ENCODE measurements around the gene PNO1. TPM values are rescaled to one million over a fixed set of nuclear protein-coding genes. Genes with fewer than 3 reads are reported as not detected.
"Not testable (repeated sequence)": the region's sequence is repeated elsewhere in the genome, so short reads cannot be mapped to it uniquely, and the experiment has no call there.

The PNO1 gene
- total and polyA plus RNA-seq, 9 of the 15 experiments (the other 6 are each of a cell fraction or from before 2014, with no cell fraction given), result 11.8 to 81.7 (median 41.1) TPM

DNA sequence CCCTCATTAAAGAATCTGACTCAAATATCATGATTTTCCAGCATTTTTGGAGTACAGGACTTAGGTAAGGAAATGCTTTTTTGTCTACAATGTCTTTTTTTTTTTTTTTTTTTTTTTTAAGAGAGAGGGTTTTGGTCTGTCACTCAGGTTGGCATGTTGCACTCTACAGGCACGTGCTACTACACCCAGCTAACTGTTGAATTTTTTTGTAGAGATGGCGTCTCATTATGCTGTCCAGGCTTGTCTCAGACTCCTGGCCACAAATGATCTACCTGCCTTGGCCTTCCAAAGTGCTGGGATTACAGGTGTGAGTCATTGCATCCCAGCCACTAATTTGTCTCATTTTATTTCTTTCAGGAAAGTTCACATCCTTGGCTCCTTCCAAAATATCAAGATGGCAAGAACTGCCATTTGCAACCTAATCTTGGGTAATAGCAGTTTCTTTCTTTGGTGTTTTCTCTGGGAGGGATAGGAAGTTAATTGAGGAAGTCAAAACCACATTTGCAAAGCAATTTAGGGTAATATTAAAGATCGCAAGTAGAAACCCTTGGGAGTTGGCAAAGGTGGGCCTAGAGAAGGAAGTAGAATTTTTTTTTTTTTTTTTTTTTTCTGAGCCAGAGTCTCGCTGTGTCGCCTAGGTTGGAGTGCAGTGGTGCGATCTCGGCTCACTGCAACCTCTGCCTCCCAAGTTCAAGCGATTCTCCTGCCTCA lies 15.5 kb downstream of the PNO1 start (continued):
- TF ChIP-seq MTA1 (IDR thresholded peaks at IDR 0.05; ENCODE audit: borderline replicate concordance), result no peak

DNA sequence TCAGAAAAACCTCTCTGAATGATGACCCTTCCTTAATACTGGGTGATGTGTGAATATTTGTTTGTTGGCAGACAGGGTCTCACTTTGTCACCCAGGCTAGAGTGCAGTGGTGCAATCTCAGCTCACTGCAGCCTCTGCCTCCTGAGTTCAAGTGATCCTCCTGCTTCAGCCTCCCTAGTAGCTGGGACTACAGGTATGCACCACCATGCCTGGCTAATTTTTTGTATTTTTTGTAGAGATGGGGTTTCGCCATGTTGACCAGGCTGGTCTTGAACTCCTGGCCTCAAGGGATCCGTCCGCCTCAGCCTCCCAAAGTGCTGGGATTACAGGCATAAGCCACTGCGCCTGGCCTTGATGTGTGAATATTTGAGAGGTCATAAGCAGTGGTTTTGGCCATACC lies 17.5 kb downstream of the PNO1 start:
- H3K79me2 ChIP-seq (ENCODE audit: control insufficient read depth, insufficient read depth, low read length); H3K9me1 ChIP-seq (ENCODE audit: control insufficient read depth, insufficient read depth, low read length); H3K9ac ChIP-seq (ENCODE audit: insufficient read depth in 1 of 2, low read depth in 2 of 2, low read length in 2 of 2); H3K4me3 ChIP-seq; H3K27me3 ChIP-seq (ENCODE audit: control insufficient read depth in 2 of 2, insufficient read depth in 2 of 2, low read length in 2 of 2); H4K20me1 ChIP-seq (replicated peaks; ENCODE audit: control insufficient read depth, insufficient read depth, low read length); H3K9me3 ChIP-seq (replicated peaks; ENCODE audit: control insufficient read depth, insufficient read depth, low read depth, low read length); in situ Hi-C loops (cut with MboI); CTCF ChIA-PET (ENCODE audit: low intra/inter-chr PET ratio); DNase-seq (ENCODE audit: extremely low read depth in 1 of 4, low spot score in 3 of 4); intact Hi-C loops (cut with micrococcal nuclease); ATAC-seq; H2AFZ ChIP-seq (ENCODE audit: low read depth, low read length); H3K27ac ChIP-seq (ENCODE audit: extremely low read depth, low read depth, low read length); FAIRE-seq; H3K4me2 ChIP-seq (ENCODE audit: insufficient read depth, low read length); H3K4me1 ChIP-seq (replicated peaks in 1 of 2; ENCODE audit: control insufficient read depth in 2 of 2, insufficient read depth in 2 of 2, low read length in 2 of 2): not testable (repeated sequence)
- TF ChIP-seq SUPT5H (IDR thresholded peaks at IDR 0.05) (peak; percentile 50), POLR2AphosphoS5 (IDR thresholded peaks at IDR 0.05; ENCODE audit: control insufficient read depth, insufficient read depth, low read depth, low read length) (0 out of 2 replicates have a peak, but pooled peaks have one; percentile 34)
- H3K36me3 ChIP-seq (ENCODE audit: control insufficient read depth, insufficient read depth, low read length), result peaks cover 90% of the 10 kb centered on the region
- WGBS (ENCODE audit: insufficient coverage, low coverage, missing lambda C conversion rate), result 66% methylated on average over 4 of the region's 4 CpGs
- POLR2A ChIA-PET, result interaction anchor here (0.7 kb wide), 2 partner anchors 17 to 21 kb away, joined by 3 to 4 read pairs; no protein-coding TSS in a partner anchor
- BruUV-seq (replicated peaks), result TSS peak; percentile 22

DNA sequence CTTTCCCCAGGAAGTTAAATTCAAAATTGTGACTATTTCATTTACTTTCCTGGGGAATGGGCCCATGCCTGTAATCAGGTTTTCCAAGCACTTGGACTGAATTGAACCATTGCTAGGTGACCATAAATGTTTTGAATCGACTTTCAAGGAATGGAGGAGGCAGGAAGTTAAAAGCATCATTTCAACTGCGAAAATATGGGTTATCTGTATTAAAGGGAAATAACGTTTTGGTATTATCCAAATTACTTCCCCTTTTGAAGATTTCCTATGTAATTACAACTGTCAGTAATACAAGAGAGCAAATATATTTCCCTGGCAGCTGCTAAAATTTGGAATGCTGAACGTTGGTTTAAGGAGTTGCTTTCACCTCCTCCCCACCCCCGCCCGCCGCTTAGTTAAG lies 19.0 kb downstream of the PNO1 start:
- ATAC-seq, result no peak
- Histone ChIP-seq H2AFZ (ENCODE audit: low read depth, low read length) (no peak overlapping the region), H3K9ac (ENCODE audit: insufficient read depth in 1 of 2, low read depth in 2 of 2, low read length in 2 of 2) (no peak overlapping the region), H3K9me3 (replicated peaks; ENCODE audit: control insufficient read depth, insufficient read depth, low read depth, low read length) (no peaks in the 10 kb centered on the region), H4K20me1 (replicated peaks; ENCODE audit: control insufficient read depth, insufficient read depth, low read length) (no peaks in the 10 kb centered on the region), H3K79me2 (ENCODE audit: control insufficient read depth, insufficient read depth, low read length) (0 out of 3 replicates have a peak, but pooled peaks cover 3% of the 10 kb centered on the region), H3K36me3 (ENCODE audit: control insufficient read depth, insufficient read depth, low read length) (peaks cover 88% of the 10 kb centered on the region), H3K9me1 (ENCODE audit: control insufficient read depth, insufficient read depth, low read length) (no peaks in the 10 kb centered on the region), H3K4me1 (replicated peaks in 1 of 2; ENCODE audit: control insufficient read depth in 2 of 2, insufficient read depth in 2 of 2, low read length in 2 of 2) (no peaks in the 10 kb centered on the region), H3K4me2 (ENCODE audit: insufficient read depth, low read length) (no peak overlapping the region), H3K4me3 (no peak overlapping the region), H3K27ac (ENCODE audit: extremely low read depth, low read depth, low read length) (no peak overlapping the region), H3K27me3 (ENCODE audit: control insufficient read depth in 2 of 2, insufficient read depth in 2 of 2, low read length in 2 of 2) (no peaks in the 10 kb centered on the region)
- intact Hi-C loops (cut with micrococcal nuclease), result no loop called here
- DNase-seq (ENCODE audit: extremely low read depth in 1 of 4, low spot score in 3 of 4), result no peak
- in situ Hi-C loops (cut with MboI), result no loop called here
- FAIRE-seq, result no peak
- WGBS (ENCODE audit: insufficient coverage, low coverage, missing lambda C conversion rate), result 73% methylated on average over 7 of the region's 7 CpGs
- ChIA-PET CTCF (ENCODE audit: low intra/inter-chr PET ratio) (no interaction called here), POLR2A (no interaction called here)
- BruUV-seq (replicated peaks), result no TSS peak
- TF ChIP-seq POLR2AphosphoS2 (IDR thresholded peaks at IDR 0.05; ENCODE audit: low read length), result peak; percentile 67; the same call in 1 of the 2 replicates
- TF ChIP-seq MTA3 (IDR thresholded peaks at IDR 0.05; ENCODE audit: borderline replicate concordance), result no peak
